GM19468 (cell line): Measurements from ENCODE around the gene SPNS2.
"Not testable (repeated sequence)": the region's sequence is repeated elsewhere in the genome, so short reads cannot be mapped to it uniquely, and the experiment has no call there.

Experiments used
- ATAC-seq: cut with Tn5 transposase; IDR thresholded peaks from one replicate; pipeline ENCODE4 v1.9.1; 2021; ENCODE audit warnings: mild to moderate bottlenecking, moderate library complexity, moderate number of reproducible peaks; ENCODE audit not compliant: unreplicated experiment; ENCODE audit errors: extremely low read depth

SPNS2 gene

DNA sequence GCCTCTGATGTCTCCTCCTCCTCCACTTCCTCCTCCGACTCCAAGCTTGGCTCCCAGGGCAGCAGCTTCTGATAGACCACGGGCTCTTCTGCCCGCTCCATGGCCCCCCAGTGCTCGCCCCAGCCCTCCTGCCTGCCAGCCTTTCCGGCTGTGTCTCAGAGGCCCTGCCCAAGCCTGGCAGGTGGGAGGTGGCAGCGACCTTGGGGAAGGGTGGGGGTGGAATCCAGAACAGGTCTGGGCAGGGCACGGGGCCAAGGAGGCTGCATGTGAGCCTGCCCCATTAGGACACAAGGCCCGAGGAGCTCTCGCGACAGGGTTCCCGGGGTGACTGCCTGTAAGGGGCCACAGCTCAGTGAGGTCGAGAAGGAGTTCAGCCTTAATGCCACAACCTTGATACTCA, 61.7 kb downstream of the SPNS2 start, which contains the start of gene GGT6:
TSS of gene GGT6 (minus strand) at position 157 of the 400 bp plus-strand sequence. CDS start at position 101, 56 bp downstream.
- no peak for ATAC-seq

GRCh38 chr17:4560837-4561256, 62.2 kb downstream of the SPNS2 start:
- ATAC-seq = no peak

GRCh38 chr17:4562015-4562969, 63.6 kb downstream of the SPNS2 start:
- ATAC-seq = no peak

DNA sequence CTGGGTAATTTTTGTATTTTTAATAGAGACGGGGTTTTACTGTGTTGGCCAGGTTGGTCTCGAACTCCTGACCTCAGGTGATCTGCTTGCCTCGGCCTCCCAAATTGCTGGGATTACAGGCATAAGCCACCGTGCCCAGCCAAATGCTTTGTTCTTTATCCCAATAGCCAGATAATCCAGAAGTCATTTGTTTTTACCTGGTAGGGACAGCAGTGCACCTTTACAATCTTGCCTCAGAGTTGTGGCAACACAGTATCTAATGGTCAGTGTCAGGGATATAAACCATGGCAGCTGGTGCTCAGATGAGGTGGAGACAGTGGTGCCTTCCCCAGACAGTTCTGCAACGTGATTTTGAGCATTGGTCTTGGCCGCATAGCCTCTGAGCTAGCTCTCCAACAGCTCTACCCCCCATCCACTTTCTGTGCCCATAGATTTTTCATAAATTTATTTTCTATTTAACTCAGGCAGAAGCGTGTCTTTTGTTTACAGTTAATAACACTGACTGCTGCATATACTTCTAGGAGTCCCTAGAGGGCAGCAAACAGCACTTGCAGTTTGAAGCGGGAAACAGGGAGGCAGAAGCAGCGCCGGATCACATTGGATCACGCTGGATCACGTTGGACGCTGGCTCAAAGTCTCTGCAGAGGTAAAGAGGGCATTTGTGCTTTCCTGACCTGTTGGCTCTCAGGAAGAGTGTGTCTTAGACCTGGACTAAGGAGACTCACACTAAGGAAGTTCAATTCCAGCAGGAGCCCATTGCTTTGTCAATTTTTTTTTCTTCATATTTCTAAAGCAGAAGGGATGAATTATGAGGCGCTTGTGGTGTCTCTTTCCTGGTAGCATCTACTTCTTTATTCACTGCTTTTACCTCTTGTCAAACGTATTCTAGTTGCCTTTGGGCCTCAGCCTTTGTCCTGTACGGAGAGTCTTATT, 66.8 kb downstream of the SPNS2 start:
- ATAC-seq = no peak

- ATAC-seq = no peak
Observed at GRCh38 chr17:4566785-4567184, 68.1 kb downstream of the SPNS2 start.

GRCh38 chr17:4569591-4569990, 70.9 kb downstream of the SPNS2 start:
- ATAC-seq = no peak

DNA sequence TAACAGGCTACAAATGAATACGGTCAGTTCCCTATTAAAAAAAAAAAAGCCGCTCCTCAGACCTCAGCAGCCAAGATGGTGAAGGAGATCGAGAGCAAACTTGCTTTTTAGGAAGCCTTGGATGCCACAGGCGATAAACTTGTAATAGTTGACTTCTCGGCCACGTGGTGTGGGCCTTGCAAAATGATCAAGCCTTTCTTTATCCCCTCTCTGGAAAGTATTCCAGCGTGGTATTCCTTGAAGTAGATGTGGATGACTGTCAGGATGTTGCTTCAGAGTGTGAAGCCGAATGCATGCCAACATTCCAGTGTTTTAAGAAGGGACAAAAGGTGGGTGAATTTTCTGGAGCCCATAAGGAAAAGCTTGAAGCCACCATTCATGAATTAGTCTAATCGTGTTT, 73.5 kb downstream of the SPNS2 start:
- no peak for ATAC-seq

- no peak for ATAC-seq
Observed at GRCh38 chr17:4573115-4573514, 74.4 kb downstream of the SPNS2 start.

DNA sequence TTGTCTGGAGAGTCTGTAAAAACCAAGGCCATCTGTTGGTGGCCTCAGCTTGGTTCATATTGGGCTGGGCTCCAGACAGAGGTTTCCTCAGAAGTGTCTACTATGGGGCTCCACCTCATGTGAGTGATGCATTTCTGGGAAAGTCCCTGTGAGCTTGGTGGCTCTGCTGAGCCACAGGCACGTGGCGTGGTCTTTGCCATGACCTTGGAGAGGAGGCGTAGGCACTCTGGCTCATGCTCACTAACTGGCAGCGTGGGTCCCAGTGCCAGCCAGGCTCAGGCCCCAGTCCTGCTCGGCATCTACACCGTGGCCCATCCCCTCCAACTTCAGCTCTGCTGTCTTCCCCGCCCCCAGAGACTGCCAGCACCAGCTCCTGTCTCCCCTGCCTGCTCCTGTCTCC, 75.0 kb downstream of the SPNS2 start:
- no peak for ATAC-seq

- no peak for ATAC-seq
Observed at GRCh38 chr17:4574448-4575045, 75.9 kb downstream of the SPNS2 start.

- ATAC-seq = no peak
Observed at GRCh38 chr17:4576161-4576558, 77.5 kb downstream of the SPNS2 start.

- ATAC-seq = no peak
Observed at GRCh38 chr17:4576729-4577322, 78.1 kb downstream of the SPNS2 start.

DNA sequence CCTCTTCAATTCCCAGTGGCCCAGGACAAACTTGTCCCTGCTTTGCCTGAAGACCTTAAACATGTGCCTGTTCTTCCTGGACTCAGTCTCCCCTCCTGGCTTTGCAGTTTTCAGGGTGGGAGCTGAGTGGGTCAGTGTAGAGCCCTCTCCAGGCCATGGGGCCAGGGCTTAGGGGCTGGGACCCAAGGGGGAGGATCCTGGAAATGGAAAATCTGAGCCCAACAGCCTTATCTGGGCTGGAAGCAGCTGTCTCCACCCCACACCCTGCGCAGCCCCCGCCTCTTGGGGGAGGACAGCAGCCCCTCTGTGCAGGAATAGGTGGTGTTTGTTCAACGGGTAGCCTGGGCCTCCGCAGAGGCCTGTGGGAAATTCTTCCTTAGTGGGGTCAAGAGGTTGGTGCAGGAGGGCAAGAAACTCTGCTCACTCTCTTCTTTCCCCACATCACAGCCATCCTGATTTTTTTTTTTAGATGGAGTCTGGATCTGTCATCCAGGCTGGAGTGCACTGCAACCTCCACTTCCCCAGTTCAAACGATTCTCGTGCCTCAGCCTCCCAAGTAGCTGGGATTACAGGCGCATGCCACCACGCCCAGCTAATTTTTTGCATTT, 78.8 kb downstream of the SPNS2 start:
- ATAC-seq = no peak

DNA sequence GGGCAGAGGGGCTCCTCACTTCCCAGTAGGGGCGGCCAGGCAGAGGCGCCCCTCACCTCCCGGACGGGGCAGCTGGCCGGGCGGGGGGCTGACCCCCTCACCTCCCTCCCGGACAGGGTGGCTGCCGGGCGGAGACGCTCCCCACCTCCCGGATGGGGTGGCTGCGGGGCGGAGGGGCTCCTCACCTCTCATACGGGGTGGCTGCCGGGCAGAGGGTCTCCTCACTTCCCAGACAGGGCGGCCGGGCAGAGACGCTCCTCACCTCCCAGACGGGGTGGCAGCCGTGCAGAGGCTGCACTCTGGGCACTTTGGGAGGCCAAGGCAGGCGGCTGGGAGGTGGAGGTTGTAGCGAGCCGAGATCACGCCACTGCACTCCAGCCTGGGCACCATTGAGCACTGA, 79.7 kb downstream of the SPNS2 start:
- not testable (repeated sequence) for ATAC-seq

- no peak for ATAC-seq
Observed at GRCh38 chr17:4579678-4580077, 81.0 kb downstream of the SPNS2 start.

DNA sequence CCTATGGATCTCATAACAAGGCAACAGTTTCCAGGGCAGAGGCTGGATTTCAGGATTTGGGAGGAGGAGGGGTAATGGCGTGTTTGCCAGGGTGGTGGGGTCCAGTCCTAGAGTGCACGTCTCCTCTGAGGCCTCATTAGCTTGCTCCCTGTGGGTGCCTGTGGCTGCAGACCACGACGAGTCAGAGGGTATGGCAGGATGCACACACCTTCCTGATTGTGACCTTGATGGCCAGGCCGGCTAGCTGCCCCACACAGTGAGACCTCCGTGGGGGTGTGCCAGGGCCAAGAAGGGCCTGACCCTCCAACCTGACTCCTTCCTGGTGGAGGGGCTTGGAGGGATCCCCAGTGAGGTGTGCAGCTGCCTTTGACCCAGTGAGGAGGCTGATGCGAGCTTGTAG, 81.6 kb downstream of the SPNS2 start:
- no peak for ATAC-seq

DNA sequence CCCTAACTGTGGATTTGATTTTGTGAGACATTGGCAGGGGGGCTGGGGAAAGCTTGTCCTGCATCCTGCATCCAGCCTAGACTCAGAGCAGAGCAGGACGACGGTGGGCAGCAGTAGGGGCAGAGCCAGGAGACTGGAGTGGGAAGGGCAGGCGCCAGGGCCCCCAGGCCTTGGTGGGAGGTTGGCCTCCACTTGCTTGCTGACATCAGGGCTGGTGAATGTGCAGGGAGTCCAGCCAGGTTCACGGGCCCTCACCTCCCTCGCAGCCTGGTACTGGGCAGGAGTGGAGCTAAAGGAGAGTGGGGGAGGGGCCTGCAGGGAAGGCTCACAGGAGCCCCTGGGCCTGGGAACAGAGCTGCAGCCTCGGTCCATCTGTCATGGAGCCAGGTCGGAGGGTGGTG, 83.4 kb downstream of the SPNS2 start:
- ATAC-seq = no peak

GRCh38 chr17:4582691-4583090, 84.0 kb downstream of the SPNS2 start:
- no peak for ATAC-seq

- ATAC-seq = no peak
Observed at GRCh38 chr17:4583206-4583605, 84.5 kb downstream of the SPNS2 start.

DNA sequence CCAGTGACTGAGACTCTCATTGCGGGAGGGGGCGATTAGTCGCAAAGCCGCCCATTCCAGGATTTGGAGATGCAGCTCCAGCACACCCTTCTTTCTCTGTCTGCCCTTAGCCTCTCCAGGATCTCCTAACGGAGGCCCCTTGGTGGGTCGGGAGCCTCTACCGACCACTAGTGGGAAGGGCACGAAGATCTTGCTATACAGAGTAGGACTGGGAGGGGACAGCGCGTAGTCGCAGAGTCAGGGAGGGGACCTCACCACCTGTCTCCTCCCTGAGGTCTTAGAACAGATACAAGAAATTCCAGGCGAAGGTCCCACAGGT, 85.1 kb downstream of the SPNS2 start:
- no peak for ATAC-seq
